Fibroblast of lung (primary cell): ENCODE results near the gene TRIAP1. TPM values are rescaled to one million over a fixed set of nuclear protein-coding genes. Genes with fewer than 3 reads are reported as not detected.
"Not testable (repeated sequence)": the region's sequence is repeated elsewhere in the genome, so short reads cannot be mapped to it uniquely, and the experiment has no call there.

Experiments used
- DNase-seq, 2 donors: peaks; one replicate each; pipeline versions ENCODE4 v3.0.0 to v3.0.0-alpha.2; 2010; ENCODE audit warnings: low read depth in 2 of 2
- H2AFZ ChIP-seq: 2 replicates; pipeline ENCODE4 v1.5.1; 2012; ENCODE audit warnings: low read length, control low read depth, inconsistent platforms
- H3K27ac ChIP-seq: 2 replicates; pipeline ENCODE4 v1.5.1; 2011; ENCODE audit warnings: low read length, control low read depth; ENCODE audit not compliant: insufficient read depth
- H3K27me3 ChIP-seq: 2 replicates; pipeline ENCODE4 v1.5.1; 2011; ENCODE audit warnings: mild to moderate bottlenecking, low read length; ENCODE audit not compliant: control insufficient read depth, insufficient read depth
- H3K36me3 ChIP-seq: 2 replicates; pipeline ENCODE4 v1.5.1; 2011; ENCODE audit warnings: low read length; ENCODE audit not compliant: control insufficient read depth, insufficient read depth
- H3K4me1 ChIP-seq: 2 replicates; pipeline ENCODE4 v1.5.1; 2011; ENCODE audit warnings: low read length; ENCODE audit not compliant: control insufficient read depth, insufficient read depth; ENCODE audit errors: extremely low read depth
- H3K4me2 ChIP-seq: 2 replicates; pipeline ENCODE4 v1.5.1; 2011; ENCODE audit warnings: low read length, control low read depth; ENCODE audit not compliant: insufficient read depth; ENCODE audit errors: extremely low read depth
- H3K4me3 ChIP-seq, 4 experiments: fragments of 200-600 bp in 1 of 4; sonication (generic) in 1 of 4; replicated peaks in 1 of 4; 2 replicates each; pipeline ENCODE4 v1.5.1; 2011 to 2016; ENCODE audit warnings: low read length in 4 of 4, low read depth in 3 of 4, mild to moderate bottlenecking in 3 of 4, control low read depth in 2 of 4, inconsistent platforms in 1 of 4, mixed read lengths in 1 of 4; ENCODE audit not compliant: insufficient read depth in 1 of 4; ENCODE audit errors: control extremely low read depth in 1 of 4
- H3K79me2 ChIP-seq: 2 replicates; pipeline ENCODE4 v1.5.1; 2012; ENCODE audit warnings: mild to moderate bottlenecking, low read length, inconsistent platforms; ENCODE audit not compliant: control insufficient read depth, insufficient read depth
- H3K9ac ChIP-seq: 2 replicates; pipeline ENCODE4 v1.5.1; 2011; ENCODE audit warnings: mild to moderate bottlenecking, low read length, control low read depth; ENCODE audit not compliant: insufficient read depth
- H3K9me3 ChIP-seq: 2 replicates; pipeline ENCODE4 v1.5.1; 2012; ENCODE audit warnings: low read depth, low read length; ENCODE audit not compliant: control insufficient read depth, insufficient read depth
- H4K20me1 ChIP-seq: 2 replicates; pipeline ENCODE4 v1.5.1; 2011; ENCODE audit warnings: low read length; ENCODE audit not compliant: control insufficient read depth, insufficient read depth; ENCODE audit errors: extremely low read depth
- CTCF ChIP-seq, 2 donors: IDR thresholded peaks in 1 of 2; conservative IDR thresholded peaks in 1 of 2; 1 replicate in 1 of 2; 2 replicates in 1 of 2; pipeline ENCODE4 v1.5.1; 2011 to 2012; ENCODE audit warnings: low read length in 2 of 2, control low read depth in 1 of 2, inconsistent platforms in 1 of 2, low read depth in 1 of 2, mild to moderate bottlenecking in 1 of 2
- EZH2 ChIP-seq: IDR thresholded peaks from 2 replicates; pipeline ENCODE4 v1.5.1; 2012; ENCODE audit warnings: low read length, control low read depth, mild to moderate bottlenecking; ENCODE audit errors: missing control alignments
- polyA plus RNA-seq, 2 donors: library from polyadenylated mRNA; depleted of rRNA in 1 of 2; stranded (reverse) in 1 of 2; unstranded in 1 of 2; fragments of >200 nt; gene quantifications; 2 replicates each; pipeline ENCODE4 v1.2.1, GENCODE V29; 2011 to 2012; ENCODE audit warnings: missing spikeins in 1 of 2
- total RNA-seq: library from RNA; depleted of rRNA; stranded (reverse); fragments of >200 nt; gene quantifications from 2 replicates; pipeline ENCODE4 v1.2.1, GENCODE V29; 2014

TRIAP1 gene
- total and polyA plus RNA-seq, 2 donors (not counting 1 experiment from before 2014, with no cell fraction given), result 29.6 to 52.7 TPM

DNA sequence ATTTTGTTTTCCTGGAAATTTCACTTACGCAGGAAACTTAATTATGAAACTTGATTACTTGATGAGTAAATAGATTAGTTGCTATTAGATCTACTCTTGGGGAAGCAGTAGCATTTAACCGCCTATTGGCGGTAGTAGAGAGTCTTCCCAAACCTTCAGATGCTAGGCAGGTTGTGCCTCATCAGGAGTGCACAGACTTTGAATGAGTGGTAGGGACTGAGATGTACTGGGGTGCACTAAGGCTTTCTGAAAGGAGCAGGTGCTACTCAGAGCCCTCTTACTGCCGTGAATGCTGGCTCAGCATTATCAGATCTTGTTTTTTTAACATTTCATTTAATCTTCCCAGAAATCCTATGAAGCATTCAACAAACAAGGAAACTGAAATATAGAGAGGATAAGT, 7.8 kb upstream of the TRIAP1 start:
- H3K27ac ChIP-seq, result no peak overlapping the region
- no peak overlapping the region for H3K4me2 ChIP-seq
- H3K27me3 ChIP-seq, result no peaks in the 10 kb centered on the region
- peaks cover 8% of the 10 kb centered on the region for H3K36me3 ChIP-seq
- H3K4me3 ChIP-seq, result no peak overlapping the region
- no peaks in the 10 kb centered on the region for H4K20me1 ChIP-seq
- H3K9ac ChIP-seq, result no peak overlapping the region
- TF ChIP-seq EZH2 (no peak), CTCF (conservative IDR thresholded peaks at IDR 0.05 in 1 of 2, IDR thresholded peaks at IDR 0.05 in 1 of 2; ENCODE audit: low read depth in 1 of 2, low read length in 2 of 2) (peak; percentile 43 to 74)
- peak; percentile 16 to 19 for DNase-seq
- H2AFZ ChIP-seq, result no peak overlapping the region
- H3K9me3 ChIP-seq, result no peaks in the 10 kb centered on the region
- no peaks in the 10 kb centered on the region for H3K4me1 ChIP-seq
- peaks cover 5% of the 10 kb centered on the region for H3K79me2 ChIP-seq

DNA sequence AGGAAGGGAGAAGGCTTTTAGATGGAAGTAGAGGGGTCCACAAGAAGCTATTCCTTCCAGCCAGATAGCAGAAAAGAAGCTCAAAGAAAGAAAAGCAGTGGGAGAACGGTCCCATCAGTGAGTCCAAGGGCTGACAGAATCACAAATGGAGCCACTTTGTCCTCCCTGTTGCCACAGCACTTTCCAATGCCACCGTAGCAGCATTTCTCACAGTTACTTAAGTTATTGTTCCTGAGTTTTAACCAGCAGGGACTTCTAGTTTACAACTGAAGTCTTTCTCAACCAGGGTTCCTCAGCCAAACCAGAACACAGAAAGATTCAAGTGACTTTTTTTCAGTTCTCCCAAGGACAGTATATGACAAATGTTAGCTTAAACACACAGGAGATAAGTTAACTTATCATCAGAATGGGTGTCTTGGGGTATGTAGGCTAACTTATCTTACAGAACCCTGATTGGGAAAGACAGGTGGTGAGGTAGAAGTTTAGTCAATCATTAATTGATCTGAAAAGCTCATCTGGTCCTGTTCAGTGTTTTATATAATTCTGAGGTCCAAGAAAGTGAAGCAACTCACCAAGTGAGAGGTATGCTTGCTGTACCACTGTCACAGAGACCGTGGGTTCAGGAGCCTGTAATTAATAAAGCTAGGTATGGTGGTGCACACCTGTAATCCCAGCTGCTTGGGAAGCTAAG, 7.0 kb upstream of the TRIAP1 start:
- TF ChIP-seq EZH2, result no peak
- TF ChIP-seq CTCF (conservative IDR thresholded peaks at IDR 0.05 in 1 of 2, IDR thresholded peaks at IDR 0.05 in 1 of 2; ENCODE audit: low read depth in 1 of 2, low read length in 2 of 2), result no peak
- H3K9ac ChIP-seq, result no peak overlapping the region
- H4K20me1 ChIP-seq, result no peaks in the 10 kb centered on the region
- no peak for DNase-seq
- no peaks in the 10 kb centered on the region for H3K9me3 ChIP-seq
- H3K36me3 ChIP-seq, result peaks cover 9% of the 10 kb centered on the region
- peaks cover 5% of the 10 kb centered on the region for H3K79me2 ChIP-seq
- no peak overlapping the region for H3K4me3 ChIP-seq
- no peak overlapping the region for H3K4me2 ChIP-seq
- H2AFZ ChIP-seq, result no peak overlapping the region
- no peak overlapping the region for H3K27ac ChIP-seq
- H3K4me1 ChIP-seq, result no peaks in the 10 kb centered on the region
- no peaks in the 10 kb centered on the region for H3K27me3 ChIP-seq

DNA sequence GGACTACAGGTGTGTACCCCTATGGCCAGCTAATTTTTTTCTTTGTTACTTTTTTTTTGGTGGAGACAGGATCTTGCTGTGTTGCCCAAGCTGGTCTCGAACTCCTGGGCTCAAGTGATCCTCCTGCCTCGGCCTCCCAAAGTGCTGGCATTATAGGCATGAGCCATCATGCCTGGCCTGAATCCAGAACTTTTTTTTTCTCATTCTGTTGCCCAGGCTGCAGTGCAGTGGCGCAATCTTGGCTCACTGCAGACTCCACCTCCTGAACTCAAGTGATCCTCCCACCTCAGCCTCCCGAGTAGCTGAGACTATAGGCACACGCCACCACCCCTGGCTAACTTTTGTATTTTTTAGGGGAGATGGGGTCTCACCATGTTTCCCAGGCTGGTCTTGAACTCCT, 6.3 kb upstream of the TRIAP1 start:
- H3K79me2 ChIP-seq, result peaks cover 10% of the 10 kb centered on the region
- not testable (repeated sequence) for H3K27me3 ChIP-seq, H3K4me2 ChIP-seq, H3K27ac ChIP-seq, H3K4me3 ChIP-seq, H2AFZ ChIP-seq, H3K36me3 ChIP-seq, H3K9me3 ChIP-seq, H4K20me1 ChIP-seq, H3K4me1 ChIP-seq, H3K9ac ChIP-seq
- peak in 1 of 2 donors; percentile 19 for DNase-seq
